ENCODE measurements around the gene ENOX1. TPM values are rescaled to one million over a fixed set of nuclear protein-coding genes. Genes with fewer than 3 reads are reported as not detected.

ENOX1 gene
- total RNA-seq, 6 experiments from 2014 or later, result 0.50 to 3.2 (median 0.64) TPM

GRCh38 chr13:43763143-43763759, 23.5 kb downstream of the ENOX1 start:
- H3K4me3 Mint-ChIP-seq, result no peak overlapping the region
- H3K27ac Mint-ChIP-seq, result no peak overlapping the region
- TF ChIP-seq CTCF (IDR thresholded peaks at IDR 0.05), result no peak

DNA sequence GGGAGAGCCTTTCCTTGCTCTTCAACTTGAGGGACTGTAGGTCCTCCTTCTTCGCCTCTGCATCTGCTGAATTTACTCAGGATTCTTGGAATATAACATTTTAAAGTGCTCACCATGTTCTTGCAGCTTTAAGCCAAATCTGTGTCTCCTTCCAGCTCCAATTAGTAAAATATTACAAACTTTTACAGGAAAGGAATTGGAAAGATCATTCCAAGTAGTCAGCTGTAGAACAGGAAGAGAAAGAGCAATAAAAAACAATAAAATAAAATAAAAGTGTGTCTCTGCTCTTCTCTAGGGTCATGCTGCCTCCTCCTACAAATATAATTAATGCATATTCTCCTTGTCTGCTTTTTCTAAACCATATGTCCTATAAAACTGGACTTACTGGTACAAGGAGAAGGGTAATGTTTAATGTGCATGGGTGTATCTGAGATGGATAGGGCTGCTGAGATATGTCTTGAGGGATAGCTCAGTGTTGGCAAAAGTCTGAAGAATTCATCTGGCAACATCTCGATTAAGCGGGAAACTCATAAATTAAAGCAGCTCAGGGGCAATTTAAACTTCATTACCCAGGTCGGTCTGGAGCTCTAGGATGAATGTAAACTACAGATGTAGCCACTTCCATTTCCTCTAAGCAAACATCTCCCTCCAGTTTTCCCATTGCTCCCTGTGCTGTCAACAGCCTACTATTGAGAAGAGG, 25.0 kb downstream of the ENOX1 start:
- H3K27ac Mint-ChIP-seq, result no peak overlapping the region
- H3K36me3 Mint-ChIP-seq (ENCODE audit: low read depth), result no peaks in the 10 kb centered on the region
- no peaks in the 10 kb centered on the region for H3K4me1 Mint-ChIP-seq (ENCODE audit: low read depth)
- no peaks in the 10 kb centered on the region for H3K9me3 Mint-ChIP-seq
- H3K27me3 Mint-ChIP-seq (ENCODE audit: insufficient read depth), result no peaks in the 10 kb centered on the region; the same call in 1 of the 2 replicates
- DNase-seq, result no peak
- TF ChIP-seq CTCF (IDR thresholded peaks at IDR 0.05), result no peak
- H3K4me3 Mint-ChIP-seq, result no peak overlapping the region

More at GRCh38 chr13:43763143-43763759, 23.5 kb downstream of the ENOX1 start:
- H3K36me3 Mint-ChIP-seq (ENCODE audit: low read depth), result no peaks in the 10 kb centered on the region
- H3K4me1 Mint-ChIP-seq (ENCODE audit: low read depth), result no peaks in the 10 kb centered on the region
- peaks cover 2% of the 10 kb centered on the region for H3K27me3 Mint-ChIP-seq (ENCODE audit: insufficient read depth)
- no peak for DNase-seq
- no peaks in the 10 kb centered on the region for H3K9me3 Mint-ChIP-seq

GRCh38 chr13:43760257-43760656, 26.5 kb downstream of the ENOX1 start:
- no peaks in the 10 kb centered on the region for H3K36me3 Mint-ChIP-seq (ENCODE audit: low read depth)
- H3K4me3 Mint-ChIP-seq, result no peak overlapping the region
- no peak for TF ChIP-seq CTCF (IDR thresholded peaks at IDR 0.05)
- H3K27ac Mint-ChIP-seq, result no peak overlapping the region
- no peaks in the 10 kb centered on the region; the same call in 1 of the 2 replicates for H3K27me3 Mint-ChIP-seq (ENCODE audit: insufficient read depth)
- DNase-seq, result no peak
- H3K4me1 Mint-ChIP-seq (ENCODE audit: low read depth), result no peaks in the 10 kb centered on the region
- no peaks in the 10 kb centered on the region for H3K9me3 Mint-ChIP-seq

DNA sequence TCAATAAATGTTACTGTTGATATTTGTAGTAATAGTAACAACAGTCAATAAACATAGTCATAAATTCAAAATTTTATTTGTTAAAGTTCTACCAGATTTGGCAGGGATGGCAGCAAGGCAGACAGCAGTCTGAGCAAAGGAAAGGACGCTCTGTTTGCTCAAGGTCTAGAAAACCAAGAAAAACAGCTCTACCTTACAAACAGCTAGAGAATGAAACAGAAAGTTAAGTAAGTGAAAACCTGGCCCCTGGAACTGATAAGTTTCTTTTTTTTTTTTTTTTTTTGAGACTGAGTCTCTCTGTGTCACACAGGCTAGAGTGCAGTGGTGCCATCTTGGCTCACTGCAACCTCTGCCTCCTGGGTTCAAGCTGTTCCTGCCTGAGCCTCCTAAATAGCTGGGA, 27.9 kb downstream of the ENOX1 start:
- H3K4me3 Mint-ChIP-seq, result no peak overlapping the region
- H3K4me1 Mint-ChIP-seq (ENCODE audit: low read depth), result no peaks in the 10 kb centered on the region
- H3K27me3 Mint-ChIP-seq (ENCODE audit: insufficient read depth), result no peaks in the 10 kb centered on the region; the same call in 1 of the 2 replicates
- DNase-seq, result no peak
- H3K9me3 Mint-ChIP-seq, result no peaks in the 10 kb centered on the region
- no peaks in the 10 kb centered on the region for H3K36me3 Mint-ChIP-seq (ENCODE audit: low read depth)
- TF ChIP-seq CTCF (IDR thresholded peaks at IDR 0.05), result no peak
- H3K27ac Mint-ChIP-seq, result no peak overlapping the region

GRCh38 chr13:43757266-43757665, 29.5 kb downstream of the ENOX1 start:
- no peak for DNase-seq
- Mint-ChIP-seq H3K27ac (no peak overlapping the region), H3K9me3 (no peaks in the 10 kb centered on the region), H3K36me3 (ENCODE audit: low read depth) (no peaks in the 10 kb centered on the region), H3K4me1 (ENCODE audit: low read depth) (no peaks in the 10 kb centered on the region), H3K4me3 (no peak overlapping the region), H3K27me3 (ENCODE audit: insufficient read depth) (no peaks in the 10 kb centered on the region; the same call in 1 of the 2 replicates)
- no peak for TF ChIP-seq CTCF (IDR thresholded peaks at IDR 0.05)
